BE2C (cell line): Measurements from ENCODE around the gene FREM1. TPM values are rescaled to one million over a fixed set of nuclear protein-coding genes. Genes with fewer than 3 reads are reported as not detected.

ENCODE experiments used
- DNase-seq: peaks from one replicate; pipeline ENCODE4 v3.0.0-alpha.2; 2020
- H3K27me3 ChIP-seq: fragments of 250-450 bp; sonication (Bioruptor Pico); 2 replicates; pipeline ENCODE4 v1.5.1; 2020; ENCODE audit warnings: mild to moderate bottlenecking
- H3K36me3 ChIP-seq: fragments of 250-450 bp; sonication (Bioruptor Pico); 2 replicates; pipeline ENCODE4 v1.5.1; 2020; ENCODE audit warnings: mild to moderate bottlenecking
- H3K4me1 ChIP-seq: fragments of 250-450 bp; sonication (Bioruptor Pico); 2 replicates; pipeline ENCODE4 v1.5.1; 2020
- H3K4me3 ChIP-seq: 2 replicates; pipeline ENCODE4 v1.5.1; 2011; ENCODE audit warnings: low read depth, low read length
- H3K9me3 ChIP-seq: fragments of 250-450 bp; sonication (Bioruptor Pico); 2 replicates; pipeline ENCODE4 v1.5.1; 2020
- polyA plus RNA-seq: library from polyadenylated mRNA; unstranded; fragments of >200 nt; gene quantifications from one replicate; pipeline ENCODE4 v1.2.1, GENCODE V29; 2012; ENCODE audit warnings: low read depth, missing spikeins; ENCODE audit not compliant: insufficient read length, insufficient read depth
- TF ChIP-seq, protein P1 (sequence below): IDR thresholded peaks from 2 replicates; pipeline ENCODE4 v1.5.1; 2012; ENCODE audit warnings: mild to moderate bottlenecking, low read depth, low read length

The FREM1 gene, protein sequence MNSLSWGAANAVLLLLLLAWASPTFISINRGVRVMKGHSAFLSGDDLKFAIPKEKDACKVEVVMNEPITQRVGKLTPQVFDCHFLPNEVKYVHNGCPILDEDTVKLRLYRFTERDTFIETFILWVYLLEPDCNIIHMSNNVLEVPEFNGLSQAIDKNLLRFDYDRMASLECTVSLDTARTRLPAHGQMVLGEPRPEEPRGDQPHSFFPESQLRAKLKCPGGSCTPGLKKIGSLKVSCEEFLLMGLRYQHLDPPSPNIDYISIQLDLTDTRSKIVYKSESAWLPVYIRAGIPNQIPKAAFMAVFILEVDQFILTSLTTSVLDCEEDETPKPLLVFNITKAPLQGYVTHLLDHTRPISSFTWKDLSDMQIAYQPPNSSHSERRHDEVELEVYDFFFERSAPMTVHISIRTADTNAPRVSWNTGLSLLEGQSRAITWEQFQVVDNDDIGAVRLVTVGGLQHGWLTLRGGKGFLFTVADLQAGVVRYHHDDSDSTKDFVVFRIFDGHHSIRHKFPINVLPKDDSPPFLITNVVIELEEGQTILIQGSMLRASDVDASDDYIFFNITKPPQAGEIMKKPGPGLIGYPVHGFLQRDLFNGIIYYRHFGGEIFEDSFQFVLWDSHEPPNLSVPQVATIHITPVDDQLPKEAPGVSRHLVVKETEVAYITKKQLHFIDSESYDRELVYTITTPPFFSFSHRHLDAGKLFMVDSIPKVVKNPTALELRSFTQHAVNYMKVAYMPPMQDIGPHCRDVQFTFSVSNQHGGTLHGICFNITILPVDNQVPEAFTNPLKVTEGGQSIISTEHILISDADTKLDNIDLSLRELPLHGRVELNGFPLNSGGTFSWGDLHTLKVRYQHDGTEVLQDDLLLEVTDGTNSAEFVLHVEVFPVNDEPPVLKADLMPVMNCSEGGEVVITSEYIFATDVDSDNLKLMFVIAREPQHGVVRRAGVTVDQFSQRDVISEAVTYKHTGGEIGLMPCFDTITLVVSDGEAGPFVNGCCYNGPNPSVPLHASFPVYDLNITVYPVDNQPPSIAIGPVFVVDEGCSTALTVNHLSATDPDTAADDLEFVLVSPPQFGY (N-terminal part only)
- polyA plus RNA-seq = 2.1 TPM

DNA sequence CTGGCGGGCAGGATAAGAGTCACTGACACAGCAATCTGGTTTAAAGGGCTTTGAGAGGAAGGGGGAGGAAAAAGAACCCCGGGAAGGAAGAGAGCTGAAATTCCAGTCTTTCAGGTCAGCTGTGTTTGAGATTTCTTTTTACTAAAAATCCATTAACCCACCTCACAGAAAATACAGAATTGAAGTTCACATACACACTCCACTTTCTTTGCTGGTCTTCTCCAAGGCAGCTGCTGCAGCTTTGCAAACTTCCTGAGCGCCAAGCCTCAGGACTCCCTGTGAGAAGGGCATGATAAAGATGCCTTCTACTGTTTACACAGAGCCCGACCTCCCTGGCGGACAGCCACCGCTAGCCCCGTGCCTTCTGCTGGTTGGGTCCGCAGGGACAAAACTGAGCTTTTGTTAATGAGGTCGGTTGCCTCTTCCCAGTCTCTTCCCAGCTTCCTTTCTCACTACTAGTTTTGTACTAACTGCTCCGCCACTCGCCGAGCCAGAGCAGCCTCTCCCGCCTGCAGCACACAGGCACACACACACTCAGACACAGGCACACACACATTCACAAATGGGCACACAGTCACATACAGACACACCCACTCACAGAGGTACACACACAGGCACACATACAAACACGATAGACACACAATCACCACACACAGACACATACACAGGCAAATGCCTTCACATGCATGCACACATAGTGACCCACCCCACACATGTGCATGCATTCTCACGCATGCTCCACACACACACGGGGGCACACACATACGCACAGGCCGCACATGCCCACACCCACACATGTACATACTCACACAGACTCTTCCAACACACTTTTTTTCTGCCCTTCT, at the start of gene FREM1:
Gene FREM1 (minus strand): TSS at position 468 of the 845 bp plus-strand sequence. CDS start 41,451 bp downstream, outside the sequence.
- Histone ChIP-seq H3K4me1 (peaks cover 6% of the 10 kb centered on the region), H3K9me3 (no peaks in the 10 kb centered on the region), H3K27me3 (no peaks in the 10 kb centered on the region), H3K4me3 (peak within 1 kb of the TSS; percentile 32), H3K36me3 (no peaks in the 10 kb centered on the region)
- TF ChIP-seq, protein P1, sequence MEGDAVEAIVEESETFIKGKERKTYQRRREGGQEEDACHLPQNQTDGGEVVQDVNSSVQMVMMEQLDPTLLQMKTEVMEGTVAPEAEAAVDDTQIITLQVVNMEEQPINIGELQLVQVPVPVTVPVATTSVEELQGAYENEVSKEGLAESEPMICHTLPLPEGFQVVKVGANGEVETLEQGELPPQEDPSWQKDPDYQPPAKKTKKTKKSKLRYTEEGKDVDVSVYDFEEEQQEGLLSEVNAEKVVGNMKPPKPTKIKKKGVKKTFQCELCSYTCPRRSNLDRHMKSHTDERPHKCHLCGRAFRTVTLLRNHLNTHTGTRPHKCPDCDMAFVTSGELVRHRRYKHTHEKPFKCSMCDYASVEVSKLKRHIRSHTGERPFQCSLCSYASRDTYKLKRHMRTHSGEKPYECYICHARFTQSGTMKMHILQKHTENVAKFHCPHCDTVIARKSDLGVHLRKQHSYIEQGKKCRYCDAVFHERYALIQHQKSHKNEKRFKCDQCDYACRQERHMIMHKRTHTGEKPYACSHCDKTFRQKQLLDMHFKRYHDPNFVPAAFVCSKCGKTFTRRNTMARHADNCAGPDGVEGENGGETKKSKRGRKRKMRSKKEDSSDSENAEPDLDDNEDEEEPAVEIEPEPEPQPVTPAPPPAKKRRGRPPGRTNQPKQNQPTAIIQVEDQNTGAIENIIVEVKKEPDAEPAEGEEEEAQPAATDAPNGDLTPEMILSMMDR = no peak
- DNase-seq = peak; percentile 63

DNA sequence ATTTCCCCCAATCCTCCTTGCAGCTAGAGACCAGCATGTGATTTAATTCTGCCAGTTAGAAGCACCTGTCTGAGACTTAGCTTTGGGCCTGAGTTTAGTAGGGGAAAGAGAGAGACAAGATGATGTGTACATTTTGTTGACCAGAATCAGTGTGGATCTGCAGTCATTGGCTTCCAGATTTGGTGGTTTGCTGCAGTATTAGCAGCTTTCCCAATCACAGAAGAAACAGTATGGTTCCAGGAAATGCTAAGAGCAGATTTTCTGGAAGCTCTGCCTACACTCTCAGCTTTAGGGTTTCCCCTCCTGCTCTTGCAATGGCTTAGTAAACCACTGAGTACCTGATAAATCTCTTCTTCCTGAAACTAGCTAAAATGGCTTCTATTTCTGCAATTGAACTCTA, 48.8 kb upstream of the FREM1 start:
- TF ChIP-seq, protein P1 = no peak

DNA sequence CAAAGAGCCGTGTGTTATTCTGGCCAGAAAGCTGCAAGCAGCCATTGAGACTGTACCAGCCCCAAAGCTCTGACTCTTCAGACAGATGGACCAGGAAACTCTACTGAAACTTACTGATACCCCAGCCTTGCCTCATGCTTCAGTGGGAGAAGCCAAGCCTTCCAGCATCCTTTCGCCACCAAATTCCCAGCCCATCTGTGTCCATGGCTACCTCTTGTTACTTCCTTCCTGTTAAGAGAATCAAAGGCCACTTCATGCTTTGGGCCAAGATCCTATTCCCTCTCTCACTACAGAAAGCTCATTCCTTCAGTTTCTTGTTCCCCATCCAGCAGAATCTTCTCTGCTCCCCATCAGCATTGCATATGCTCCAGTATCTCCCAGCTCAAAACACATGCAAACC, 46.9 kb upstream of the FREM1 start:
- no peak for DNase-seq
- TF ChIP-seq, protein P1 = no peak
- Histone ChIP-seq H3K4me3 (no peak overlapping the region), H3K27me3 (no peaks in the 10 kb centered on the region), H3K4me1 (peaks cover 8% of the 10 kb centered on the region), H3K9me3 (no peaks in the 10 kb centered on the region), H3K36me3 (no peaks in the 10 kb centered on the region)

More for the DNA sequence above, 48.8 kb upstream of the FREM1 start:
- Histone ChIP-seq H3K27me3 (no peaks in the 10 kb centered on the region), H3K36me3 (no peaks in the 10 kb centered on the region), H3K4me3 (no peak overlapping the region), H3K4me1 (peaks cover 8% of the 10 kb centered on the region), H3K9me3 (no peaks in the 10 kb centered on the region)
- DNase-seq = no peak

DNA sequence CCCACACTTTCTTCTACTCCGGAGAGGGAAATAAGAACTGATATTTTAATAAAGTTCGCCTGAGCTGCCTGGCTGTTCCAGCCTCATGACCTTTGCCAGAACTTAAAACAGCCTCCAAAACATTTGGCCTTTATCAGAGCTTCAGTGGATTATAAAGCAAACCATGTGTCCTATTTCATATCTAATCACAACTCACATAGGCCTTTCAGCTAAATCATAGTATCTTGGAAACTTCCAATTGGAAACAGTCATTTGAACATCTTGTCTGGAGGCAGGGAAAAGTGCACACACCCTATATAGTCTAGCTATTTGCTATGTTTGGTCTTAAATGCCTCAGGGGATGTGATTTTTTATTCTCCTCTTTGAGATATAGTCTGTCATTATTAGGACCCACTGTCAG, 46.0 kb upstream of the FREM1 start:
- TF ChIP-seq, protein P1 = no peak
- no peaks in the 10 kb centered on the region for H3K27me3 ChIP-seq
- H3K4me3 ChIP-seq = no peak overlapping the region
- H3K36me3 ChIP-seq = no peaks in the 10 kb centered on the region
- H3K4me1 ChIP-seq = peaks cover 8% of the 10 kb centered on the region
- DNase-seq = no peak
- no peaks in the 10 kb centered on the region for H3K9me3 ChIP-seq

DNA sequence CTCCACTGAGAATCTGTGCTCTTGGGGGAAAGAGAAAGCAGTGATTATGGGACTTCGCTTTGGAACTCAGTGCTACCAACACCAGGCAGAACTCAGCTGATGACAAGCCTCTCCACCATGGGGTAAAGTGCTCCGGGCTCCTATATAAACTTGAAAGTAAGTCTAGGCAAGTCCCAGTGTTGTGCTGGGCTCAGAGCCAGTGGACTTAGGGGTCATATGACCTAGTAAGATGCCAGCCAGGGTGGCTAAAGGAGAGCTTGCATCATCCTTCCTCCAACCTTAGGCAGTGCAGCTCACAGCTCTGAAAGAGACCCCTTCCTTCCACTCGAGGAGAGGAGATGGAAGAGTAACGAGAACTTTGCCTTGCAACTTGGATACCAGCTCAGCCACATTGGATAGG, 35.1 kb upstream of the FREM1 start:
- no peak for DNase-seq
- no peak overlapping the region for H3K4me3 ChIP-seq
- H3K27me3 ChIP-seq = no peaks in the 10 kb centered on the region
- H3K9me3 ChIP-seq = no peaks in the 10 kb centered on the region
- TF ChIP-seq, protein P1 = no peak
- no peaks in the 10 kb centered on the region for H3K4me1 ChIP-seq
- no peaks in the 10 kb centered on the region for H3K36me3 ChIP-seq
